ENCODE measurements around the gene SRP72. TPM values are rescaled to one million over a fixed set of nuclear protein-coding genes. Genes with fewer than 3 reads are reported as not detected.
A peak's percentile ranks its signal among the peaks of the same experiment; 100 is the strongest.
"Not testable (repeated sequence)": the region's sequence is repeated elsewhere in the genome, so short reads cannot be mapped to it uniquely, and the experiment has no call there.

SRP72 gene
- 100 to 1,000 TPM; 152 to 179 TPM for total RNA-seq

- Mint-ChIP-seq H3K9me3 (no peaks in the 10 kb centered on the region), H3K36me3 (peaks cover 31 to 32% of the 10 kb centered on the region in 2 donors), H3K27ac (peak within 1 kb of the TSS; percentile 96 to 99)
- DNase-seq (ENCODE audit: low spot score in 2 of 2): peak; percentile 84 to 86
- ATAC-seq: peak; percentile 94
These were observed at the start of gene SRP72 for GRCh38 chr4:56467284-56468096. SRP72 (plus strand) TSS chr4:56467617; CDS start chr4:56467636, 19 bp downstream.

- peaks cover 0 to 4% of the 10 kb centered on the region in 2 donors for H3K9me3 Mint-ChIP-seq
- DNase-seq (ENCODE audit: low spot score in 2 of 2) (no peak), ATAC-seq (no peak)
- H3K27ac Mint-ChIP-seq: no peak overlapping the region
- peaks cover 0 to 10% of the 10 kb centered on the region in 2 donors for H3K36me3 Mint-ChIP-seq
These were observed 43.2 kb upstream of the SRP72 start for GRCh38 chr4:56424176-56424575.

- DNase-seq (ENCODE audit: low spot score in 2 of 2) (peak in 1 of 2 donors; percentile 25), ATAC-seq (peak in 1 of 2 donors; percentile 41)
- peaks cover 0 to 10% of the 10 kb centered on the region in 2 donors for H3K36me3 Mint-ChIP-seq
- H3K27ac Mint-ChIP-seq: no peak overlapping the region
- H3K9me3 Mint-ChIP-seq: peaks cover 0 to 4% of the 10 kb centered on the region in 2 donors
These were observed 42.5 kb upstream of the SRP72 start for GRCh38 chr4:56424697-56425514.

GRCh38 chr4:56425518-56425917 is 41.9 kb upstream of the SRP72 start:
- ATAC-seq: no peak
- H3K27ac Mint-ChIP-seq: no peak overlapping the region
- H3K36me3 Mint-ChIP-seq: peaks cover 0 to 10% of the 10 kb centered on the region in 2 donors

GRCh38 chr4:56426273-56426672 is 41.1 kb upstream of the SRP72 start:
- Mint-ChIP-seq H3K9me3 (peaks cover 0 to 4% of the 10 kb centered on the region in 2 donors), H3K27ac (no peak overlapping the region), H3K36me3 (peaks cover 0 to 13% of the 10 kb centered on the region in 2 donors)
- ATAC-seq (peak in 1 of 2 donors; percentile 18), DNase-seq (ENCODE audit: low spot score in 2 of 2) (no peak)

More at GRCh38 chr4:56425518-56425917, 41.9 kb upstream of the SRP72 start:
- no peak for DNase-seq (ENCODE audit: low spot score in 2 of 2)
- peaks cover 0 to 4% of the 10 kb centered on the region in 2 donors for H3K9me3 Mint-ChIP-seq

- H3K36me3 Mint-ChIP-seq: peaks cover 0 to 19% of the 10 kb centered on the region in 2 donors
- ATAC-seq: no peak
- H3K27ac Mint-ChIP-seq: no peak overlapping the region
- no peak for DNase-seq (ENCODE audit: low spot score in 2 of 2)
- H3K9me3 Mint-ChIP-seq: peaks cover 0 to 4% of the 10 kb centered on the region in 2 donors
These were observed 40.2 kb upstream of the SRP72 start for GRCh38 chr4:56427179-56427578.

- no peak for ATAC-seq
- H3K9me3 Mint-ChIP-seq: peaks cover 0 to 4% of the 10 kb centered on the region in 2 donors
- no peak overlapping the region for H3K27ac Mint-ChIP-seq
- no peak for DNase-seq (ENCODE audit: low spot score in 2 of 2)
- peaks cover 7 to 26% of the 10 kb centered on the region in 2 donors for H3K36me3 Mint-ChIP-seq
These were observed 37.2 kb upstream of the SRP72 start for GRCh38 chr4:56430203-56430602.

GRCh38 chr4:56433280-56433679 is 34.1 kb upstream of the SRP72 start:
- Mint-ChIP-seq H3K27ac (no peak overlapping the region), H3K9me3 (no peaks in the 10 kb centered on the region), H3K36me3 (peaks cover 21 to 37% of the 10 kb centered on the region in 2 donors)
- no peak for ATAC-seq
- DNase-seq (ENCODE audit: low spot score in 2 of 2): no peak

- Mint-ChIP-seq H3K36me3 (peaks cover 27 to 47% of the 10 kb centered on the region in 2 donors), H3K9me3 (no peaks in the 10 kb centered on the region), H3K27ac (peak overlapping the region; percentile 92 to 93)
- peak in 1 of 2 donors; percentile 41 for DNase-seq (ENCODE audit: low spot score in 2 of 2)
- peak in 1 of 2 donors; percentile 9 for ATAC-seq
These were observed 32.7 kb upstream of the SRP72 start for GRCh38 chr4:56434599-56435139.

GRCh38 chr4:56435140-56435926 is 32.1 kb upstream of the SRP72 start, which contains the start of gene PPAT:
PPAT (minus strand) TSS chr4:56435615; CDS start chr4:56435477, 138 bp downstream.
- no peaks in the 10 kb centered on the region for H3K9me3 Mint-ChIP-seq
- DNase-seq (ENCODE audit: low spot score in 2 of 2): peak; percentile 98 to 99
- peaks cover 30 to 51% of the 10 kb centered on the region in 2 donors for H3K36me3 Mint-ChIP-seq
- peak within 1 kb of the TSS; percentile 93 to 97 for H3K27ac Mint-ChIP-seq
- peak; percentile 80 to 84 for ATAC-seq

GRCh38 chr4:56438766-56439165 is 28.7 kb upstream of the SRP72 start:
- no peak for ATAC-seq
- H3K36me3 Mint-ChIP-seq: peaks cover 37 to 62% of the 10 kb centered on the region in 2 donors
- H3K9me3 Mint-ChIP-seq: no peaks in the 10 kb centered on the region
- peak overlapping the region in 1 of 2 donors; percentile 97 for H3K27ac Mint-ChIP-seq
- DNase-seq (ENCODE audit: low spot score in 2 of 2): no peak

GRCh38 chr4:56440983-56441382 is 26.4 kb upstream of the SRP72 start:
- H3K36me3 Mint-ChIP-seq: peaks cover 30 to 76% of the 10 kb centered on the region in 2 donors
- no peak for ATAC-seq
- no peak for DNase-seq (ENCODE audit: low spot score in 2 of 2)
- no peak overlapping the region for H3K27ac Mint-ChIP-seq
- no peaks in the 10 kb centered on the region for H3K9me3 Mint-ChIP-seq

- DNase-seq (ENCODE audit: low spot score in 2 of 2): no peak
- no peak for ATAC-seq
- Mint-ChIP-seq H3K27ac (peak overlapping the region in 1 of 2 donors; percentile 26), H3K36me3 (peaks cover 21 to 70% of the 10 kb centered on the region in 2 donors), H3K9me3 (no peaks in the 10 kb centered on the region)
These were observed 22.7 kb upstream of the SRP72 start for GRCh38 chr4:56444719-56445118.

- ATAC-seq: no peak
- no peak for DNase-seq (ENCODE audit: low spot score in 2 of 2)
- Mint-ChIP-seq H3K9me3 (no peaks in the 10 kb centered on the region), H3K36me3 (peaks cover 18 to 75% of the 10 kb centered on the region in 2 donors), H3K27ac (peak overlapping the region in 1 of 2 donors; percentile 55)
These were observed 21.7 kb upstream of the SRP72 start for GRCh38 chr4:56445699-56446098.

GRCh38 chr4:56448301-56448700 is 19.1 kb upstream of the SRP72 start:
- H3K36me3 Mint-ChIP-seq: peaks cover 11 to 67% of the 10 kb centered on the region in 2 donors
- no peak for DNase-seq (ENCODE audit: low spot score in 2 of 2)
- no peaks in the 10 kb centered on the region for H3K9me3 Mint-ChIP-seq
- no peak for ATAC-seq
- peak overlapping the region in 1 of 2 donors; percentile 69 for H3K27ac Mint-ChIP-seq

- H3K27ac Mint-ChIP-seq, H3K9me3 Mint-ChIP-seq: not testable (repeated sequence)
- H3K36me3 Mint-ChIP-seq: peaks cover 11 to 64% of the 10 kb centered on the region in 2 donors
These were observed 17.9 kb upstream of the SRP72 start for GRCh38 chr4:56449475-56449874.

More at GRCh38 chr4:56449475-56449874, 17.9 kb upstream of the SRP72 start:
- DNase-seq (ENCODE audit: low spot score in 2 of 2); ATAC-seq: not testable (repeated sequence)
